ENCODE data around the gene WDR38. TPM values are rescaled to one million over a fixed set of nuclear protein-coding genes. Genes with fewer than 3 reads are reported as not detected.
A peak's percentile ranks its signal among the peaks of the same experiment; 100 is the strongest.

WDR38 gene
- total and polyA plus RNA-seq, 2 of the 13 experiments (the other 11 are each of a cell fraction or from before 2014, with no cell fraction given): not detected

- peak overlapping the region; percentile 81 to 98 (median 94) for H3K4me3 ChIP-seq (replicated peaks in 1 of 3; ENCODE audit: insufficient read depth in 1 of 3, low read depth in 2 of 3, low read length in 3 of 3)
- ChIA-PET CTCF (ENCODE audit: low intra/inter-chr PET ratio, low total read pairs) (no interaction called here), POLR2A (no interaction called here)
- H3K27me3 ChIP-seq (ENCODE audit: control insufficient read depth in 1 of 2, insufficient read depth in 2 of 2, low read length in 2 of 2): no peaks in the 10 kb centered on the region; a peak in 1 of 5 replicates
- no peaks in the 10 kb centered on the region for H3K9me3 ChIP-seq (ENCODE audit: low read length)
- H2AFZ ChIP-seq (ENCODE audit: low read length): no peak overlapping the region
- ATAC-seq (peak; percentile 91), DNase-seq (ENCODE audit: low spot score) (peak; percentile 71), FAIRE-seq (peak; percentile 46)
- WGBS (ENCODE audit: low lambda C conversion rate): 0% methylated on average over 9 of the region's 101 CpGs
- peaks cover 58% of the 10 kb centered on the region for H3K79me2 ChIP-seq (ENCODE audit: insufficient read depth, low read length)
- in situ Hi-C loops (cut with HindIII; ENCODE audit: extremely low pct_ligation_motif_present, low pct_unique_long_range_greater_than_20kb) (no loop called here), intact Hi-C loops (cut with micrococcal nuclease; ENCODE audit: unreplicated experiment) (loop anchor here (2.0 to 10.0 kb wide), 2 partner anchors 72 to 276 kb away; partner anchors contain the start of genes GOLGA1 and SCAI)
- peaks cover 6 to 21% of the 10 kb centered on the region in 2 experiments for H3K36me3 ChIP-seq (replicated peaks in 1 of 2; ENCODE audit: control insufficient read depth in 1 of 2, insufficient read depth in 2 of 2, low read length in 2 of 2)
- H4K20me1 ChIP-seq (ENCODE audit: insufficient read depth, low read length): no peaks in the 10 kb centered on the region; the same call in 1 of the 2 replicates
- H3K27ac ChIP-seq (ENCODE audit: extremely low read length, insufficient read depth, low read length): peak overlapping the region; percentile 90
- H3K9ac ChIP-seq (ENCODE audit: insufficient read depth, low read depth, low read length): peak overlapping the region; percentile 98
- peak overlapping the region; percentile 94 for H3K4me2 ChIP-seq (ENCODE audit: low read depth, low read length)
- BruUV-seq (replicated peaks): TSS peak; percentile 93
- peaks cover 44% of the 10 kb centered on the region for H3K4me1 ChIP-seq (ENCODE audit: insufficient read depth, low read length)
- TF ChIP-seq MXD4 (CRISPR knock-in tag; IDR thresholded peaks at IDR 0.05) (peak; percentile 64), SALL2 (CRISPR knock-in tag; IDR thresholded peaks at IDR 0.05) (peak; percentile 49; the same call in 1 of the 2 replicates), NCOA1 (CRISPR knock-in tag; IDR thresholded peaks at IDR 0.05) (peak; percentile 81; the same call in 1 of the 2 replicates), ZBTB1 (CRISPR knock-in tag; IDR thresholded peaks at IDR 0.05; ENCODE audit: borderline replicate concordance) (no peak), HNRNPLL (IDR thresholded peaks at IDR 0.05; ENCODE audit: low read depth, low read length, poor library complexity, severe bottlenecking) (peak; percentile 52), ZNF275 (CRISPR knock-in tag; IDR thresholded peaks at IDR 0.05; ENCODE audit: borderline replicate concordance) (no peak), ZFP91 (CRISPR knock-in tag; IDR thresholded peaks at IDR 0.05; ENCODE audit: borderline replicate concordance) (peak; percentile 80), CBFB (CRISPR knock-in tag; IDR thresholded peaks at IDR 0.05) (peak; percentile 17; the same call in 1 of the 2 replicates), EP300 (IDR thresholded peaks at IDR 0.05; ENCODE audit: low read depth in 2 of 2, low read length in 2 of 2) (peak in 1 of 2 experiments; percentile 15; a peak in 1 of 4 replicates), EP300 (CRISPR knock-in tag; IDR thresholded peaks at IDR 0.05; ENCODE audit: borderline replicate concordance) (peak; percentile 12; the same call in 1 of the 2 replicates), RBM39 (IDR thresholded peaks at IDR 0.05; ENCODE audit: low read depth, low read length, poor library complexity, severe bottlenecking) (peak; percentile 97), ZC3H4 (CRISPR knock-in tag; IDR thresholded peaks at IDR 0.05; ENCODE audit: borderline replicate concordance) (peak; percentile 43; the same call in 1 of the 2 replicates), UBTF (CRISPR knock-in tag; IDR thresholded peaks at IDR 0.05) (peak; percentile 79)
Measured at GRCh38 chr9:124868511-124869465, 15.5 kb downstream of the WDR38 start.
